Mesodermal cell (in vitro differentiated cells): ENCODE data around the gene UMODL1.

ENCODE experiments used
- H3K27ac ChIP-seq: 2 replicates; pipeline ENCODE4 v1.7.0; 2013; ENCODE audit warnings: mild to moderate bottlenecking, low read depth, low read length, moderate library complexity; ENCODE audit not compliant: severe bottlenecking
- H3K36me3 ChIP-seq: 2 replicates; pipeline ENCODE4 v1.7.1; 2013; ENCODE audit warnings: mild to moderate bottlenecking, low read length, moderate library complexity; ENCODE audit not compliant: control insufficient read depth, insufficient read depth
- H3K4me1 ChIP-seq: one replicate; pipeline ENCODE4 v1.7.1; 2013; ENCODE audit warnings: mild to moderate bottlenecking, low read length; ENCODE audit not compliant: insufficient read depth, control insufficient read depth, poor library complexity, severe bottlenecking
- H3K4me3 ChIP-seq: 2 replicates; pipeline ENCODE4 v1.7.0; 2013; ENCODE audit warnings: low read length, control low read depth, mild to moderate bottlenecking; ENCODE audit not compliant: insufficient read depth, poor library complexity, severe bottlenecking; ENCODE audit errors: extremely low read depth
- H3K9me3 ChIP-seq: 2 replicates; pipeline ENCODE4 v1.7.1; 2013; ENCODE audit warnings: mild to moderate bottlenecking, low read length, moderate library complexity; ENCODE audit not compliant: control insufficient read depth
- WGBS, 2 experiments: methylation state at CpG; one replicate each; pipeline ENCODE4 v1.1.5; 2013; ENCODE audit warnings: missing lambda C conversion rate in 2 of 2; ENCODE audit not compliant: insufficient coverage in 2 of 2; 5-methylcytosine and 5-hydroxymethylcytosine counted together

The UMODL1 gene

DNA sequence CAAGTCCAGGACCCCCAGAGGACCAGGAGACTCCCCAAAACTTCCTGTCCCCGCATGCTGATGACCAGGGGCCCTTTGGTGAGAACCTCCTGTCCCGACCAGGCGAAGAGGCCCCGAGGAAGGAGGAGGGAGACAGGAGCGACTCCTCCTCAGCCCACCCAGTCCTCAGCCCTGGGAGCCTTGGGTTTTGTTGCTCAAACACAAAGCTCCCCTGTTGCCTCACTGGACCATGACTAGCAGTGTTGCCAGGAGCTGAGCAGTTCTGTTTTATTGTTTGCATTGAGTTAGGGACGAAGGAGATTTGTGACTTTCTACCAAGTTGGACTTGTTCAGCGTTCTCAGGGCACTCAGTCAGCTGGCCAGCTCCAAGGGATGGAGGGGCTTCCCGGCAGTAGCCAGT lies 10.0 kb downstream of the UMODL1 start:
- Histone ChIP-seq H3K36me3 (no peaks in the 10 kb centered on the region), H3K9me3 (no peaks in the 10 kb centered on the region), H3K4me3 (no peak overlapping the region), H3K4me1 (peaks cover 15% of the 10 kb centered on the region), H3K27ac (no peak overlapping the region)
- WGBS, 2 experiments, result 73 to 82% methylated on average over 6 of the region's 8 CpGs

DNA sequence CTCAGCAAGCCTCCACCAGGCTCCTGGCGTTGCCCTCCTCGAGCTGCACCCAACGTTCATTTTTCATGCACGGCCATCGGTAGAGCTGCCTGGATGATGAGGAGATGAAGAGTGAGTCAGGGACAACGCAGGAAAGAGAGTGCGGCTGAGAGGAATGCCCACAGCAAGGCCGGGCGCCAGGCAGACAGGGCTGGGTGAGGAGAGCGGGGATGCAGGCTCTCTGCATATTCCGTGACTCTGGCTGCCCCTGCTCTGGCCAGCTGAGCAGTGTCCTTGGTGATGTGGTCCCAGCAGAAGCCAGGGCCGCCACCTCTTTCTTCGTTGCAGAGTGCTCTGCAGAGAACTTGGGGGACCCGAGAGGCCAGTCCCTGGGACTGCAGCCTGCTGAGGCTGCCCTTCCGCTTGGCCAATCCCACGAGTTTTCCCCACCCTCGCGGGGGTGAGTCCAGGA lies 10.8 kb downstream of the UMODL1 start:
- no peaks in the 10 kb centered on the region for H3K36me3 ChIP-seq
- WGBS, 2 experiments, result 85% methylated on average over 17 to 18 of the region's 18 CpGs
- H3K4me3 ChIP-seq, result no peak overlapping the region
- no peak overlapping the region for H3K27ac ChIP-seq
- H3K4me1 ChIP-seq, result peaks cover 15% of the 10 kb centered on the region
- no peaks in the 10 kb centered on the region for H3K9me3 ChIP-seq

DNA sequence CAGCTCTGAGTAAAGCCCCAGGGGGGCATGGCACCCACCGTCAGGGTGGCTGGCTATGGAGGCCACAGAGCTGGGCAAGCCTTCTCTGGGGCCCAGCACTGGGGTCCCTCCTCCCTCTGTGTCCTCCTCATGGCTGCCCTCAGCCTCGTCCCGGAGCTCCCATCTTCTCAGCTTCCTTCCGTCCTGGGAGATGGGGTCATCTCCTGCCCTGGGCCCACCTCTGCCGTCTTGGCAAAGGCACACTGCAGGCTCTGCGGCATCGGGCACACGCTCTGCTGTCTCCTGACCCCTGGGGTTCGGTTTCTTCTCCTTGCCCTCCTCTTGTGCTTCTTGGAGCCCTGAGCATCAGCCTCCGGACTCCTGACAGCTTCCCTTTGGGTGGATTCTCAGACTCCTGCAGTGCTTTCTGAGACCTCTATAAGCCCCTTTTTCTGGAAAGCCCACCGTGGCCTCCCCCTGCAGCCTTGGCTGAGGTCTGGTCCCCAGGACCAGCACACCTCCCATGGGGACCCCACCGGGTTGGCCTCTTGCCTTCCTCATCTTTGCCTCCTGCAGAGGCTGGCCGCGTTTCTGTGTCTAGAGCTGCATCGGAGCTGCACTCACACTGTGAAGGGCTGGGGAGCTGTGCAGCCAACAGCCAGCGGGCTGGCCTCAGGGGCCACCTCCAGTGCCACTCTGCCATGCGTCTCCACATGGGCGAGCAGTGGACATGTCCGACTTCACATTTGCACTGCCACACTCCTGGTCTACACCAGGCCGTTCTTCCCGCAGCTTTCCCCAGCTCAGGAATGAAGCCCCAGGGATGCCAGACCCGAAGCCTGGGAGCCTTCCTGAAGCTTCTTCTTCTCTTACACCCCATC lies 11.6 kb downstream of the UMODL1 start:
- H3K27ac ChIP-seq, result no peak overlapping the region
- WGBS, 2 experiments, result 87 to 90% methylated on average over 17 to 22 of the region's 22 CpGs
- H3K4me3 ChIP-seq, result no peak overlapping the region
- H3K4me1 ChIP-seq, result peaks cover 14% of the 10 kb centered on the region
- H3K9me3 ChIP-seq, result no peaks in the 10 kb centered on the region
- no peaks in the 10 kb centered on the region for H3K36me3 ChIP-seq

DNA sequence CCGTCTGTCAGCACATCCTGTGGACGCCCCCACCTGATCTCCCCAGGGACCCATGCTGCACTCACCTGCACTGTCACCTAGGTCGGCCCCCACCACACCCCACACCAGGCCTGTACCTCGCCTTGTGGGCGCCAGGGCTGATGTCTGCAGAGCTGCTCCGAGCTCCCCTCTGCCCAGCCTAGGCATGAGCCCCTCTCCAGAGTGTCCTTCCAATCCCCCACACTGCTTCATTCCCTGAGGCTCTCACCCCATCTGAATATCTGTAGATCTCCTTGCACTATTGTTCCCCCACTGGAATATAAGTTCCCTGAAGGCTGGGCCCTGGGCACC lies 12.2 kb downstream of the UMODL1 start:
- no peaks in the 10 kb centered on the region for H3K9me3 ChIP-seq
- H3K27ac ChIP-seq, result no peak overlapping the region
- no peaks in the 10 kb centered on the region for H3K36me3 ChIP-seq
- peaks cover 13% of the 10 kb centered on the region for H3K4me1 ChIP-seq
- no peak overlapping the region for H3K4me3 ChIP-seq
- WGBS, 2 experiments, result 90 to 92% methylated on average over 2 to 4 of the region's 6 CpGs

DNA sequence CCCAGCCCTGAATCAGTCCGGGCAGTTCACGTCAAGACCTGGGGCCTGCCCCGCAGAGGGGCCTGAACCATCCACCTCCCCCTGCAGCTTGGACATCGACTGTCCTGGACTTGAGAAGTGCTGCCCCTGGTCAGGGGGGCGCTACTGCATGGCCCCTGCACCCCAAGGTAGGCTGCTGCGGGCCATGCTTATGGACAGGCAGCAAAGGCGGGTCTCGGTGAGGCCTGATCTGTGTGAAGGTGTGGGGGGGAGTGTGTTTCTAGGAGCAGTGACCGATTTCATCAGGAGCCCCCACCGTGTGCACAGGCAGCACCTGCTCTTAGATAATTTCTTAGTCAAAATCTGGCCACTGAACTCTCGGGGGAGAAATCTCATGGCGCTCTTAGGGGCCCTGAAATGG lies 13.0 kb downstream of the UMODL1 start:
- H3K36me3 ChIP-seq, result no peaks in the 10 kb centered on the region
- H3K9me3 ChIP-seq, result no peaks in the 10 kb centered on the region
- peaks cover 16% of the 10 kb centered on the region for H3K4me1 ChIP-seq
- H3K27ac ChIP-seq, result no peak overlapping the region
- WGBS, 2 experiments, result 93% methylated on average over 11 to 12 of the region's 12 CpGs
- H3K4me3 ChIP-seq, result no peak overlapping the region

DNA sequence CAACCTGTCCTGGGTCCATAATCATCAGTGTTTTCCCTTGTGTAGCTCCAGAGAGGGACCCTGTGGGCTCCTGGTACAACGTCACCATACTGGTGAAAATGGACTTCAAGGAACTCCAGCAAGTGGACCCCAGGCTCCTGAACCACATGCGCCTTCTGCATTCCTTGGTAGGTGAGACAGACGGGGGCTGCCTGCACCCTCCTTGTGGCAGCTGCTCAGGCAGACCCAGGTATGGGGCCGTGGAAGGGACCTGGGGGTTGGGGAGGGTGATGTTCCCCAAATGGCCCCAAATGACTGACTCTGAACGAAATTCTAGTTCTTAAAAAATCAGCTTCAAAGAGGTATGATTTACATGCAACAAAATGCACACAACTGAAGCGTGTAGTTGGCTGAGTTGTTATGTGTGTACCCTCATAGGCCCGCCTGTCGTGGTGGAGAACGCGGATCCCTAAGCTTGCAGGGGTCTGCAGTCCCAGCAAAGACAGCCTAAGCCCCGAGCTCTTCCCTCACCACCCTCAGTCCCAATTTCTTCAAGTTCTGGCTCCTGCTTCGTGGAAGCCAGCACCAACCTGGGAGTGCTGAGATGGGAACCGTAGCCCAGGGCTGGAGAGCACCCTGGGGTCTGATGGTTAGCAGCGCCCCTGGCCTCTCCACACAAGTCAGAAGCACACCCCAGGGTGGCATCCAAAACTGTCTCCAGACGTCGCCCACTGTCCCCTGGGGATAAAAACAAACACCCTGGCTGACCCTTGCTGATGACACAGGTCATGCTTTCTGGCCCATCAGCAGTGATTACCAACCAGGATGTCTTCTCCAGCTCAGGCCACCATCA lies 14.3 kb downstream of the UMODL1 start:
- no peak overlapping the region for H3K27ac ChIP-seq
- peaks cover 8% of the 10 kb centered on the region for H3K4me1 ChIP-seq
- H3K4me3 ChIP-seq, result no peak overlapping the region
- no peaks in the 10 kb centered on the region for H3K36me3 ChIP-seq
- no peaks in the 10 kb centered on the region for H3K9me3 ChIP-seq
- WGBS, 2 experiments, result 89% methylated on average over 7 to 10 of the region's 16 CpGs

DNA sequence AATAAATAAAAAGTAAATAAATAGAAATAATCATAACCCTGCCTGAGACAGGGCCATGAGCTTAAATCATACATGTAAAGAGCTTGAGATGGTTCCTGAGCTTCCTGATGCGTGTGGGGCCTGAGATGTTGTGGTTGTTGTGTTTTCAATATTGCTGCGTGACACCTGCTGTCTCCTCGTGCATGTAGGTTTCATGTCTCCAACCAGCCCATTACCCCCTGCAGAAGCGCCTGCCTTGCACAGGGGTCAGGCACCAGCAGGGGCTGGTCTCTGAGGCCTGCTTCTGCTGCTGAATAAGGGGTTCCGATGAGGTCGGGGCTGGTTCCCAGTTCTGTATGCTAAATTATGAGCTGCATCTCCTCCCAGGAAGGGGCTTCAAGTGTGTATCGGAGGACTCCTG lies 15.9 kb downstream of the UMODL1 start:
- Histone ChIP-seq H3K36me3 (no peaks in the 10 kb centered on the region), H3K27ac (no peak overlapping the region), H3K9me3 (no peaks in the 10 kb centered on the region), H3K4me1 (peaks cover 4% of the 10 kb centered on the region), H3K4me3 (no peak overlapping the region)
- 89 to 93% methylated on average over 4 to 7 of the region's 7 CpGs for WGBS, 2 experiments

DNA sequence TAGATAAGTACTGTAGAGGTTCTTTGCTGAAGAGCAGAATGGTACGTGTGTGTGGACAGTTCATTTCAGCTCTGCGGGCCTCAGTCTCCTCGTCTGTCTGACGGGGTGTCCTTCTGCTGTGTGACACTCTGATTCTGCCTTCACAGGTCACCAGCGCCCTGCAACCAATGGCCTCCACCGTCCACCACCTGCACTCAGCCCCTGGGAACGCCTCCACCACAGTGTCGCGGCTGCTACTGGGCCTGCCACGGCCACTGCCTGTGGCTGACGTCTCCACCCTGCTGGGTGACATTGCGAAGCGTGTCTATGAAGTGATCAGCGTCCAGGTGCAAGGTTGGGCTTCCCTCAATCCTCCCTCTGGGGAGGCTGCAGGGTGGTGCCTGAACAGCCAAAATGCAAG lies 17.0 kb downstream of the UMODL1 start:
- Histone ChIP-seq H3K4me3 (no peak overlapping the region), H3K36me3 (no peaks in the 10 kb centered on the region), H3K4me1 (peaks cover 8% of the 10 kb centered on the region), H3K9me3 (no peaks in the 10 kb centered on the region), H3K27ac (no peak overlapping the region)
- WGBS, 2 experiments, result 92 to 95% methylated on average over 14 of the region's 14 CpGs

DNA sequence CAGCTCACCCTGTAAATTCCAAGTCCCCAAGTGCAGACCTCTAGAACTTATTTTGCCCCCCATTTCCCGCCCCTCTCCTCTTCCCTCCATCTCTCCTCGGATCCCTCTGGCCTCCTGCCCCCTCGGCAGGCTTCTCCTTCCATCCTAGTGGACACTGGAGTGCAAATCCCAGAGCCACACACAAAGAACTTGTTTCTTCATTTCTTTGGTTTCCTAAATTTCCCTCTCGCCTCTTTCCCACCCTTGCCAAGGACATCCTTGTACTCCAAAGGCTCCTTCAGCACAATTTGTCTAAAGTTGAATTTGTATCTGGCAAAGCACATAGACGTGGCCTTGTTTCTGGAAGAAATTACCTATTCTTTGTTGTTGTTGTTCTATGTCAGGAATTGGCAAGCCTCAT lies 17.5 kb downstream of the UMODL1 start:
- 85 to 96% methylated on average over 4 of the region's 5 CpGs for WGBS, 2 experiments
- H3K4me1 ChIP-seq, result peaks cover 9% of the 10 kb centered on the region
- H3K9me3 ChIP-seq, result no peaks in the 10 kb centered on the region
- H3K36me3 ChIP-seq, result no peaks in the 10 kb centered on the region
- no peak overlapping the region for H3K4me3 ChIP-seq
- no peak overlapping the region for H3K27ac ChIP-seq

DNA sequence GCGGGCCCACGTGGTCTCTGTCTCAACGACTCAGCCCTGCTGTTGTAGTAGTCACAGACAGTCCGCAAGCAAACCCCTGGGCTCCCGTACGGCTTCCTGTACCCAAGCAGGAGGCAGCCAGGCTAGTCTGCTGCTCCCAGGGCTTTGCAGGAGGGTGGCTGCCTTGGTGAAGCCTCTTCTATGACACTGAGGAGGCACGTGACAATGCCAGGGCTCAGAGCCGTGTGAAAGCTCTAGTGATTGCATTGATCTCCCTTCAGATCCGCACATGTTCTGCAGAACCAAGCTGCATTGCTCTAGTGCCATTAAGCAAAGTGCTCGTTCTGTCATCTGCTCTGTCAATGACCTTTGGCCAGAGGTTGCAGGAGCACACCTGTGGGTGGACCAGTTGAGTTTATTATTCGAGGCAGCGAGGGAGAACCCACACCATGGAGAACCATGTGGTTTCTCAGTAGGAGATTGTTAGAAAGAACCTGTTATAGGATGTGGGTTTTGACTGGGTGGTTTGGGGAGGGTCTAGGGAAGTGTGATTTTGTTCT lies 18.0 kb downstream of the UMODL1 start:
- Histone ChIP-seq H3K36me3 (no peaks in the 10 kb centered on the region), H3K4me1 (peaks cover 14% of the 10 kb centered on the region), H3K9me3 (no peaks in the 10 kb centered on the region), H3K4me3 (no peak overlapping the region), H3K27ac (no peak overlapping the region)
- WGBS, 2 experiments, result 89 to 92% methylated on average over 12 of the region's 12 CpGs
